GM12892 (cell line): ENCODE data around the gene ACER3.

ENCODE experiments used
- DNase-seq: peaks from one replicate; pipeline ENCODE4 v3.0.0; 2011; ENCODE audit not compliant: insufficient read length
- FAIRE-seq: peaks from 2 replicates; lab custom pipeline; 2011; peaks lifted over from hg19 to GRCh38; lab: Jason Lieb, UNC
- POLR2A ChIP-seq: IDR thresholded peaks from 2 replicates; pipeline ENCODE4 v1.6.1; 2011; ENCODE audit warnings: low read depth, low read length, control low read depth
- POLR2AphosphoS5 ChIP-seq: IDR thresholded peaks from 2 replicates; pipeline ENCODE4 v1.6.1; 2011; ENCODE audit warnings: low read depth, low read length, control low read depth
- TAF1 ChIP-seq: IDR thresholded peaks from 2 replicates; pipeline ENCODE4 v1.6.1; 2011; ENCODE audit warnings: low read depth, mild to moderate bottlenecking, control low read depth, low read length, borderline replicate concordance

ACER3 gene

GRCh38 chr11:77031599-77031998 lies 170.9 kb downstream of the ACER3 start:
- DNase-seq (no peak), FAIRE-seq (no peak)
- TF ChIP-seq POLR2A: no peak
- no peak for TF ChIP-seq TAF1
- no peak for TF ChIP-seq POLR2AphosphoS5

GRCh38 chr11:77035039-77035438 lies 174.3 kb downstream of the ACER3 start:
- DNase-seq: no peak
- TF ChIP-seq POLR2A: no peak
- no peak for TF ChIP-seq POLR2AphosphoS5
- TF ChIP-seq TAF1: no peak
- no peak for FAIRE-seq

GRCh38 chr11:77035580-77035979 lies 174.9 kb downstream of the ACER3 start:
- DNase-seq (no peak), FAIRE-seq (no peak)
- TF ChIP-seq POLR2A (no peak), POLR2AphosphoS5 (no peak), TAF1 (no peak)

- FAIRE-seq (no peak), DNase-seq (no peak)
- TF ChIP-seq POLR2A (no peak), TAF1 (no peak), POLR2AphosphoS5 (no peak)
These were observed 175.7 kb downstream of the ACER3 start for GRCh38 chr11:77036398-77036797.

GRCh38 chr11:77037057-77037456 lies 176.3 kb downstream of the ACER3 start:
- no peak for DNase-seq
- FAIRE-seq: no peak
- TF ChIP-seq TAF1: no peak
- TF ChIP-seq POLR2A: no peak
- no peak for TF ChIP-seq POLR2AphosphoS5

GRCh38 chr11:77038029-77038824 lies 177.5 kb downstream of the ACER3 start:
- TF ChIP-seq TAF1 (no peak), POLR2AphosphoS5 (no peak), POLR2A (no peak)
- FAIRE-seq (no peak), DNase-seq (no peak)

- FAIRE-seq: peak; percentile 87
- TF ChIP-seq POLR2A (no peak), TAF1 (no peak), POLR2AphosphoS5 (no peak)
- no peak for DNase-seq
These were observed 178.2 kb downstream of the ACER3 start for GRCh38 chr11:77038825-77039326.

GRCh38 chr11:77039491-77040400 lies 179.0 kb downstream of the ACER3 start:
- FAIRE-seq (no peak), DNase-seq (no peak)
- TF ChIP-seq TAF1: no peak
- TF ChIP-seq POLR2AphosphoS5: no peak
- no peak for TF ChIP-seq POLR2A

GRCh38 chr11:77040401-77040777 lies 179.7 kb downstream of the ACER3 start:
- FAIRE-seq: no peak

GRCh38 chr11:77040889-77041288 lies 180.2 kb downstream of the ACER3 start:
- DNase-seq (no peak), FAIRE-seq (no peak)
- TF ChIP-seq TAF1: no peak
- TF ChIP-seq POLR2AphosphoS5: no peak
- no peak for TF ChIP-seq POLR2A

More at GRCh38 chr11:77040401-77040777, 179.7 kb downstream of the ACER3 start:
- TF ChIP-seq TAF1 (no peak), POLR2AphosphoS5 (no peak), POLR2A (no peak)
- DNase-seq: no peak

- FAIRE-seq (no peak), DNase-seq (no peak)
- TF ChIP-seq POLR2AphosphoS5 (no peak), TAF1 (no peak), POLR2A (no peak)
These were observed 181.5 kb downstream of the ACER3 start for GRCh38 chr11:77042111-77042726.

- DNase-seq (no peak), FAIRE-seq (no peak)
- TF ChIP-seq TAF1: no peak
- TF ChIP-seq POLR2AphosphoS5: no peak
- TF ChIP-seq POLR2A: no peak
These were observed 183.6 kb downstream of the ACER3 start for GRCh38 chr11:77044356-77044755.
